B cell (primary cell): ENCODE data around the gene SSPN. TPM values are rescaled to one million over a fixed set of nuclear protein-coding genes. Genes with fewer than 3 reads are reported as not detected.

Experiments used
- ATAC-seq: fragments of 200-7000 bp; cut with Tn5 transposase; one replicate; pipeline ENCODE4 v1.10.0; 2021; ENCODE audit warnings: low read depth, mild to moderate bottlenecking, moderate number of reproducible peaks, moderate library complexity
- CTCF ChIA-PET: fragments of 350-600 bp; sonication (Branson Sonifier 250); formaldehyde crosslinking; loops from one replicate; lab custom pipeline; 2021; ENCODE audit warnings: antibody characterized with exemption, inconsistent platforms; lab: Charles Lee
- POLR2A ChIA-PET: fragments of 350-600 bp; sonication (Branson Sonifier 250); formaldehyde crosslinking; loops from one replicate; lab custom pipeline; 2021; ENCODE audit warnings: antibody characterized with exemption; lab: Charles Lee
- DNase-seq: peaks from one replicate; pipeline ENCODE4 v3.0.0; 2013
- H2AFZ ChIP-seq: 2 replicates; pipeline ENCODE4 v1.6.1; 2012; ENCODE audit warnings: mild to moderate bottlenecking, low read depth, low read length; ENCODE audit not compliant: insufficient read depth, poor library complexity, severe bottlenecking
- H3K27ac ChIP-seq, 2 donors: 1 replicate in 1 of 2; 2 replicates in 1 of 2; pipeline ENCODE4 v1.5.1; 2012 to 2013; ENCODE audit warnings: low read length in 2 of 2, mild to moderate bottlenecking in 2 of 2, moderate library complexity in 1 of 2
- H3K27me3 ChIP-seq, 4 experiments: fragments of 200-600 bp in 1 of 4; sonication (generic) in 1 of 4; replicated peaks in 1 of 4; 1 replicate in 2 of 4; 2 replicates in 2 of 4; pipeline versions ENCODE4 v1.6.1 to v1.7.0; 2013 to 2016; ENCODE audit warnings: low read length in 3 of 4, mild to moderate bottlenecking in 2 of 4, mixed read lengths in 1 of 4, moderate library complexity in 1 of 4; ENCODE audit not compliant: insufficient read depth in 4 of 4, control insufficient read depth in 3 of 4; ENCODE audit errors: control extremely low read depth in 1 of 4
- H3K36me3 ChIP-seq, 2 experiments: replicated peaks in 1 of 2; 1 replicate in 1 of 2; 2 replicates in 1 of 2; pipeline versions ENCODE4 v1.6.1 to v1.7.1; 2013; ENCODE audit warnings: low read length in 1 of 2; ENCODE audit not compliant: insufficient read depth in 2 of 2, control insufficient read depth in 1 of 2; ENCODE audit errors: control extremely low read depth in 1 of 2, extremely low read depth in 1 of 2
- H3K4me1 ChIP-seq, 2 donors: fragments of 200-600 bp in 1 of 2; sonication (generic) in 1 of 2; 1 replicate in 1 of 2; 2 replicates in 1 of 2; pipeline versions ENCODE4 v1.5.1 to v1.6.1; 2013 to 2017; ENCODE audit warnings: low read length in 2 of 2; ENCODE audit not compliant: control insufficient read depth in 2 of 2, insufficient read depth in 2 of 2
- H3K4me2 ChIP-seq: replicated peaks from 2 replicates; pipeline ENCODE3; 2012; ENCODE audit warnings: mild to moderate bottlenecking, low read depth, low read length; ENCODE audit not compliant: poor library complexity, severe bottlenecking
- H3K4me3 ChIP-seq, 5 experiments: fragments of 200-600 bp in 1 of 5; sonication (generic) in 1 of 5; 1 replicate in 3 of 5; 2 replicates in 2 of 5; pipeline versions ENCODE4 v1.5.1 to v1.7.0; 2011 to 2016; ENCODE audit warnings: low read length in 4 of 5, mild to moderate bottlenecking in 4 of 5, low read depth in 2 of 5, control low read depth in 1 of 5, moderate library complexity in 1 of 5; ENCODE audit not compliant: insufficient read depth in 1 of 5; ENCODE audit errors: control extremely low read depth in 1 of 5, extremely low read depth in 1 of 5
- H3K79me2 ChIP-seq: fragments of 200-600 bp; sonication (generic); one replicate; pipeline ENCODE4 v1.6.0; 2016; ENCODE audit warnings: low read length; ENCODE audit not compliant: control insufficient read depth, insufficient read depth
- H3K9ac ChIP-seq: fragments of 200-600 bp; sonication (generic); 2 replicates; pipeline ENCODE4 v1.6.1; 2017; ENCODE audit warnings: mild to moderate bottlenecking, low read length, moderate library complexity
- H3K9me3 ChIP-seq, 3 donors: one replicate each; pipeline versions ENCODE4 v1.6.1 to v1.7.1; 2013; ENCODE audit warnings: low read length in 2 of 3; ENCODE audit not compliant: control insufficient read depth in 2 of 3, insufficient read depth in 1 of 3; ENCODE audit errors: control extremely low read depth in 1 of 3
- H4K20me1 ChIP-seq: 2 replicates; pipeline ENCODE4 v1.6.0; 2012; ENCODE audit warnings: mild to moderate bottlenecking, low read length; ENCODE audit not compliant: insufficient read depth, control insufficient read depth, poor library complexity, severe bottlenecking
- H3K27ac Mint-ChIP-seq: one replicate; pipeline ENCODE4 v1.8.0; 2021; ENCODE audit warnings: mixed read lengths
- H3K27me3 Mint-ChIP-seq: one replicate; pipeline ENCODE4 v1.8.0; 2021; ENCODE audit warnings: mixed read lengths
- H3K4me1 Mint-ChIP-seq: one replicate; pipeline ENCODE4 v1.8.0; 2021; ENCODE audit warnings: mixed read lengths
- H3K4me3 Mint-ChIP-seq: one replicate; pipeline ENCODE4 v1.8.0; 2021; ENCODE audit warnings: mixed read lengths
- H3K9me3 Mint-ChIP-seq: one replicate; pipeline ENCODE4 v1.8.0; 2022; ENCODE audit warnings: mixed read lengths; ENCODE audit not compliant: insufficient read depth
- CTCF ChIP-seq: fragments of 200-600 bp; IDR thresholded peaks from one replicate; pipeline ENCODE4 v1.8.0; 2022; ENCODE audit warnings: antibody characterized with exemption, mild to moderate bottlenecking
- EZH2 ChIP-seq: IDR thresholded peaks from 2 replicates; pipeline ENCODE4 v1.6.1; 2012; ENCODE audit warnings: borderline replicate concordance, low read depth, mild to moderate bottlenecking, moderate library complexity, low read length; ENCODE audit not compliant: insufficient read depth, poor library complexity, severe bottlenecking
- WGBS: methylation state at CpG from one replicate; pipeline ENCODE4 v1.1.5; 2013; ENCODE audit warnings: missing lambda C conversion rate; ENCODE audit not compliant: insufficient coverage; 5-methylcytosine and 5-hydroxymethylcytosine counted together
- intact Hi-C: fragments of 100-400 bp; cut with micrococcal nuclease; formaldehyde crosslinking; loops from one replicate; pipeline ENCODE4 v1.10.0; 2022
- polyA plus RNA-seq: library from polyadenylated mRNA; depleted of rRNA; stranded (reverse); fragments of >200 nt; gene quantifications from 2 replicates; pipeline ENCODE4 v1.2.3, GENCODE V29; 2012
- total RNA-seq, 2 donors: library from RNA; stranded (reverse); fragments of 120-200 nt in 1 of 2; gene quantifications; 1 replicate in 1 of 2; 2 replicates in 1 of 2; pipeline versions ENCODE4 v1.2.3 to v1.2.4, GENCODE V29; 2013 to 2022

The SSPN gene
- total and polyA plus RNA-seq, 2 donors (not counting 1 experiment from before 2014, with no cell fraction given), result 18.3 to 19.6 TPM

- H4K20me1 ChIP-seq, result no peaks in the 10 kb centered on the region
- POLR2A ChIA-PET, result no interaction called here
- Mint-ChIP-seq H3K27ac (no peak overlapping the region), H3K27me3 (no peaks in the 10 kb centered on the region), H3K4me1 (no peaks in the 10 kb centered on the region), H3K9me3 (peaks cover 5% of the 10 kb centered on the region), H3K4me3 (no peak overlapping the region)
- no peaks in the 10 kb centered on the region for H3K36me3 ChIP-seq
- no peak for TF ChIP-seq CTCF
- TF ChIP-seq EZH2, result no peak
- no peak overlapping the region for H3K9ac ChIP-seq
- ATAC-seq, result no peak
- intact Hi-C loops, result no loop called here
- CTCF ChIA-PET, result no interaction called here
- no peaks in the 10 kb centered on the region for H3K4me1 ChIP-seq
- no peak overlapping the region for H3K4me2 ChIP-seq
- H2AFZ ChIP-seq, result no peak overlapping the region
- DNase-seq, result no peak
- WGBS, result 67% methylated on average over 3 of the region's 4 CpGs
- no peaks in the 10 kb centered on the region for H3K79me2 ChIP-seq
- no peak overlapping the region for H3K27ac ChIP-seq
- H3K4me3 ChIP-seq, result no peak overlapping the region
- no peaks in the 10 kb centered on the region for H3K27me3 ChIP-seq
- H3K9me3 ChIP-seq, result peaks cover 0 to 6% (median 4%) of the 10 kb centered on the region in 3 donors
Measured at GRCh38 chr12:26247873-26248272, 52.5 kb downstream of the SSPN start.

DNA sequence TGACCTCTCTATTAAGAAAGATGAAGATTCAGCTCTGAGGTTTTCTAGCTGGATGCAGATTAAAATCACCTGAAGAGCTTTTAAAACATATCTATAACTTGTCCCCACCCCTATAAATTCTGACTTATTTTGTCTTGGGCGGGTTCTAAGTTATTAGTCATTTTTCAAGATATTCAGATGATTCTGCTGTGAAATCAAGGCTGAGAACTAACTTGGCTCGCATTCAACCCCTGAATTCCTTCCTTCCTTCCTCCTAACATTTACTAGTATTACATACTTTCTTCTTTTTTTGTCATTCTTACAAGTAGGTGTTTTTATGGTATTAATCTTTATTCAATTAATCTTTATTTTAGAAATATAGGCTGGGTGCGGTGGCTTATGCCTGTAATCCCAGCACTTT is 55.4 kb downstream of the SSPN start:
- Histone ChIP-seq H3K4me3 (no peak overlapping the region), H4K20me1 (no peaks in the 10 kb centered on the region), H3K27ac (no peak overlapping the region), H3K79me2 (no peaks in the 10 kb centered on the region), H3K9me3 (peaks cover 0 to 10% (median 5%) of the 10 kb centered on the region in 3 donors), H3K27me3 (no peaks in the 10 kb centered on the region), H3K9ac (no peak overlapping the region), H2AFZ (no peak overlapping the region), H3K4me1 (no peaks in the 10 kb centered on the region), H3K36me3 (no peaks in the 10 kb centered on the region), H3K4me2 (no peak overlapping the region)
- ChIA-PET POLR2A (no interaction called here), CTCF (interaction anchor here (1.4 kb wide), 1 partner anchor 153 kb away, joined by 4 read pairs; no protein-coding TSS in a partner anchor)
- intact Hi-C loops, result no loop called here
- DNase-seq (no peak), ATAC-seq (no peak)
- no CpG with 5 or more reads among the region's 3 CpGs for WGBS
- Mint-ChIP-seq H3K9me3 (peaks cover 5% of the 10 kb centered on the region), H3K27ac (no peak overlapping the region), H3K4me3 (no peak overlapping the region), H3K27me3 (no peaks in the 10 kb centered on the region), H3K4me1 (no peaks in the 10 kb centered on the region)
- TF ChIP-seq CTCF (no peak), EZH2 (no peak)
